Activated T-cell treated with anti-CD3 and anti-CD28 coated beads for 24 hours (primary cell): ENCODE results near the gene RDH12.

ENCODE experiments used
- DNase-seq: peaks from one replicate; pipeline ENCODE4 v3.0.0-alpha.2; 2020; ENCODE audit warnings: low read depth

RDH12 gene

GRCh38 chr14:67749341-67750084 is 47.8 kb downstream of the RDH12 start:
- DNase-seq, result no peak

- DNase-seq, result no peak
Observed at GRCh38 chr14:67756496-67756895, 54.8 kb downstream of the RDH12 start.

- no peak for DNase-seq
Observed at GRCh38 chr14:67757175-67757574, 55.5 kb downstream of the RDH12 start.

- DNase-seq, result no peak
Observed at GRCh38 chr14:67759916-67760315, 58.2 kb downstream of the RDH12 start.

GRCh38 chr14:67762051-67762450 is 60.4 kb downstream of the RDH12 start:
- DNase-seq, result no peak

GRCh38 chr14:67763158-67763822 is 61.6 kb downstream of the RDH12 start:
- no peak for DNase-seq

- DNase-seq, result no peak
Observed at GRCh38 chr14:67764496-67764895, 62.8 kb downstream of the RDH12 start.

- no peak for DNase-seq
Observed at GRCh38 chr14:67765192-67765834, 63.6 kb downstream of the RDH12 start.

- no peak for DNase-seq
Observed at GRCh38 chr14:67766035-67766680, 64.5 kb downstream of the RDH12 start.

- DNase-seq, result no peak
Observed at GRCh38 chr14:67768219-67768618, 66.5 kb downstream of the RDH12 start.

GRCh38 chr14:67773844-67774377 is 72.2 kb downstream of the RDH12 start:
- no peak for DNase-seq

- DNase-seq, result no peak
Observed at GRCh38 chr14:67776653-67777322, 75.1 kb downstream of the RDH12 start.

GRCh38 chr14:67778792-67779191 is 77.1 kb downstream of the RDH12 start:
- no peak for DNase-seq

GRCh38 chr14:67782090-67782489 is 80.4 kb downstream of the RDH12 start:
- no peak for DNase-seq
